Left renal pelvis (tissue), 4 donors: Measurements from ENCODE around the gene PSG6. TPM values are rescaled to one million over a fixed set of nuclear protein-coding genes. Genes with fewer than 3 reads are reported as not detected.
"Not testable (repeated sequence)": the region's sequence is repeated elsewhere in the genome, so short reads cannot be mapped to it uniquely, and the experiment has no call there.

Source experiments
- DNase-seq, 4 donors: peaks; one replicate each; pipeline ENCODE4 v3.0.0-alpha.2; 2013; ENCODE audit warnings: low read depth in 4 of 4, low spot score in 3 of 4
- polyA plus RNA-seq, 4 donors: library from polyadenylated mRNA; unstranded; fragments of 120-200 nt; gene quantifications; one replicate each; pipeline ENCODE4 v1.2.1, GENCODE V29; 2013; ENCODE audit not compliant: insufficient read length in 4 of 4

Gene PSG6
- polyA plus RNA-seq, 4 donors = 0.10 TPM; not detected in 3

DNA sequence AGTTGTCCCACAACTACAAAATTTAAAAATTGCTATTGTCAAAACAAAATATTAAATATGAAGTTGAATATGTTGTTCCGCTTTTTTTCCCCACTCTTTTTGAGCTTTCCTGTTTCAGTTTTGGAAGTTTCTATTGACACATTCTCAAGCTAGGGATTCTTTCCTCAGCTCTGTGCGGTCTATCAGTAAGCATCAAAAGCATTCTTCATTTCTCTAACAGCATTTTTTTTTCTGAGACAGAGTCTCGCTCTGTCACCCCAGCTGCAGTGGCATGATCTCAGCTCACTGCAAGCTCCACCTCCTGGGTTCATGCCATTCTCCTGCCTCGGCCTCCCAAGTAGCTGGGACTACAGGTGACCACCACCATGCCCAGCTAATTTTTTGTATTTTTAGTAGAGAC lies 4.8 kb downstream of the PSG6 start:
- not testable (repeated sequence) for DNase-seq

DNA sequence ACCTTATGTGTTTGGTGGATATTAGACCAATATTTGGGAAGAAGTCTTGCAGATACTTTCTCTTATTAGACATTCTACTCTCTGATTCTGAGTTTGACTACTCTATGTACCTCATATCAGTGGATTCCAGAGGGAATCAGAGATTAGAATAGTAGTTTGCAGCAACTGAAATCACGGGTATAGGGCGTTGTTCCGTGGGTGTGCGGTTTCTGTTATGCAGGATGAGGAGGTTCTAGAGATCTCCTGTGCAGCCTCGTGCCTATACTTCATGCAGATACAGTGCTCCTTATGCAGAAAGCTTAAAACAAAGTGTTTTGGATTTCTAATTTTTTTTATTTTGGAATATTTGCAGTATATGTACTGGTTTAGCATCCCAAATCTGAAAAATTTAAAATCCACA lies 6.0 kb downstream of the PSG6 start:
- not testable (repeated sequence) for DNase-seq

DNA sequence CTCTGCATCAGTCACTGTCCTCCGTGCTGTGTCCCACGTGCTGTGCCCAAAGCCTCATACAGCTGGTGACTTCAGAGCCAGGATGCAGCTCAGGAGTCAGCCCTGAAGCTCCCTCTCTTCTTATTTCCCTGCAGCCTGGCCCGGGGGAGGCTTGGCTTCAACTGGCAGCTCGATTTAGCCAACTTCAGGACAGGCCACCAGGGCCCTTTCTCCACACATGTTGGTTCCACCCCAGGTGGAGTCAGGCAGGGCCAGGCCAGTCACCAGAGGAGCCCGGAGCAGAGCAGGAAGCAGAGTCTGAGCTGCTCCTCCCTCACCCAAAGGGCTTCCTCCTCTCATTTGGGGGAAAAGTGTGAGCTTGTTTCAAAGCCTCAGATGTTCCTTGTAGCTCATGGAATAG lies 11.5 kb downstream of the PSG6 start:
- DNase-seq = not testable (repeated sequence)

DNA sequence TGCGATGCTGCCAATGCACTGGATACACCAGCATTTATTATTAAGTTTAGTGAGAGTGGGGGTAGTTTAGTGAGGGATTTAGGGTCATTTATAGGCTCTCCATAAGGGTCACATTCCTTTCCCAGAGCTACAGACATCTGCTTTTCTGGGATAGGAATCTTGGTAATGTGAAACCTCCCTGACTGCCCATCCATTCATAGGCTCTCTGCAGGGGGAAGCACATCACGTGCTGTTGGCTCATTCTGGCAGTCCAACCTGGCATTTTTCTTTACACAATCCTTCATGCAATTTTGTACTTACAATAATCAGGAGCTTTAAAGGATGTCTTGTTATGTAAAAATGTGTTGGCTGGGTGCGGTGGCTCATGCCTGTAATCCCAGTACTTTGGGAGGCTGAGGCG lies 17.1 kb downstream of the PSG6 start:
- not testable (repeated sequence) for DNase-seq

DNA sequence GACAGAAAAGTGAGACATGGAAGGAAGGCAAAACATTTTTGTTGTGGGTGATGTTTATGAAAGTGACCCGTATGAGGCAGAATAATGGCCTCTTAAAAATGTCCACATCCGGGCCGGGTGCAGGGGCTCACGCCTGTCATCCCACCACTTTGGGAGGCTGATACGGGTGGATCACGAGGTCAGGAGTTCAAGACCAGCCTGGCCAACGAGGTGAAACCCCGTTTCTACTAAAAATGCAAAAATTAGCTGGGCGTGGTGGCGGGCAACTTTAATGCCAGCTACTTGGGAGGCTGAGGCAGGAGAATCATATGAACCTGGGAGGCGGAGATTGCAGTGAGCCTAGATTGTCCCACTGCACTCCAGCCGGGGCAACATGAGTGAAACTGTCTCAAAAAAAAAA lies 18.0 kb downstream of the PSG6 start:
- DNase-seq = not testable (repeated sequence)

DNA sequence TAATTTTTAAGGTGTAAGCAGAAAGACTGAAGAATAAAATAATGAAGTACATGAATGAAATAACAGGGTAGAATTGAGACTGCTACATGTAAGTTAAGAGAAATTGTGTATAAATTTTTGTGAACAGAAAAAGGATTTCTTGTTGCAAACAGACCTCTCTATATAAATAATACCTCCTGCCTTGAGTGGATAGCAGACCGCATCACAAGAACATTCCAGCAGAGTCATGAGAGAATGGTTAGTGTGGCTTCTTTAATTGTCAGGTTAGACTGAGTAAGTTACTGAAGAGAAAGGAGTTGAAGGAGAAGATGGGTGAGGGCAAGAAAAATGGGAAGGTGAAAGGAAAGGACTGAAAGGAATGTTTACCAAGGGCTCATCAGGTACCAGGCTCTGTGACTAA lies 18.6 kb downstream of the PSG6 start:
- not testable (repeated sequence) for DNase-seq

DNA sequence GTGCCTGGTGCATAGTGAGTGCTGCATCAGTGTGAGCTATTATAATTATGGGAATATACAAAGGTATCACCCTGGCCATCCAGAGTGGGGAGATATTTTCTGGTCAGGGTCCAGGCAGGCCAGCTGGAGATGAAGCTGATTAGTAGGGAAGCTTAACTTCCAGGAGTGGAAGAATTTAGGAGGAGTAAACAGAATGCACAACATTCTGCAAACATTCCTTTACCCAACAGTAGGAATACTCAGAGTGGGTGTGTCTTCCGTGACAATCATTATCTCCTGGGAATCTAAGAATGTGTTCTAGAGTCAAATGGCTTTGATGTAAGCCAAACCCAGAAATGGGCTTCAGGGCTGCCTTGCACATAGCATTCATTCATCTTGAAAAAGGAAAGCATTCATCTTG lies 19.0 kb downstream of the PSG6 start:
- not testable (repeated sequence) for DNase-seq

DNA sequence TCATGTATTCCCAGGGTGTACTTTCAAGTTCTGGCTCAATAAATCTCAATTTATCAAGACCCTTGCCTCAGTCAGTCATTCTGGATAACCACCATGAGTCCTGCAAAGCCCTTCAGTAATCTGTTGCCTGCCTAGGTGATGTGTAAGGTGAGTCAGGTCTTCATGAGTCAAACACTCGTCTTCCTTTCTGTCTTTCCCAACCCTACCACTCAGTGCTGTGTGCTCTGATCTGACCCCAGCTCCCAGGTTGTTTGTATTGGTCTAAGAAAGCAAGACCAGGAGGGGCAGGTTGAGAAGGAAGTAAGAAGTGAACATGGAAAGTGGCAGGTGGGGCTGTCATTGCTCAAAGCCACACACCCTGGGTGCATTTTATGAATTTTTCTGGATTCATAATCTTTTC lies 20.0 kb downstream of the PSG6 start:
- DNase-seq = not testable (repeated sequence)

DNA sequence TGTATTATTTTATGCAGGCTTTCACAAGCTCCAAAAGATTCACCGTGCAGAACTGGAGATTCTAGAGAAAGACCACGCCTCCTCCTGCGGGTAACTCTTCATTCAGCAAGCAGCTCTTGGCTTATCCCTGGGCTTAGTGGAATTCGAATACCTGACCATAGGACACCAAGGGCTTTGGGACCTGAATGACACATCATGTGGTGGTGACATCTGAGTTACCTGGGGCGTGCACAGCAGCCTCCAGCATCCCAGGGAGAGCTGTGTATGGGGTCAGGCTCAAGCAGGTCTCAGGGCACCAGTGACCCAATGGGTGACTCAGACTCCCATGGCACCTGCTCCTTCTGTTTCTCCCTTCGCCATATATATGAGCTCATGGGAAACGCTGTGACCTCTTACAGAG lies 27.2 kb downstream of the PSG6 start:
- DNase-seq = not testable (repeated sequence)

DNA sequence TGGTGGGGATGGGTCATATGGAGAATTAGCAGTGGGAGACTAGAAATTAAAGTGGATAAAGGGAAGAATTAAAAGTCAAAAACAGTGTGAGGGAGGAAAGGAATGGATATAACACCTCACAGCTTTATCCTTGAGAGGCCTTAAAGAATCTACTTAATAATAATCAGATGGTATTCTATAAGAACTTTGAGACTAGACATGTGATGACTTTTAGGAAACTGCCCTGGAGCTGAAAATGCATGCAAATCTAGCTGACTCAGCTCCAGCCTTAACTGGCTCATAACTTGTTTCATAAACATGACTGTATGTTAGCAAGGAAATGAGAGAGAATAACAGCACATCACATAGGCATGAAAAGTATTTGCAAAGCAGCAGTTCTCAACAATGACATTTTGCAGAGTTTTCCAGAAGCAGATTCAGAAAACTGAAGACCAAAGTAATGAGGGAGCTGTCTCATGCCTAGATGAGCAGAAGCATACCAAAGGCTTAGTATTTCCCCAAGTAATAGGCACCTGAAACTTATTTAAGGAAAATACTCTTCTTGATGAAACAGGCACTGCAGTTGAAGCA lies 29.7 kb downstream of the PSG6 start:
- DNase-seq = not testable (repeated sequence)

DNA sequence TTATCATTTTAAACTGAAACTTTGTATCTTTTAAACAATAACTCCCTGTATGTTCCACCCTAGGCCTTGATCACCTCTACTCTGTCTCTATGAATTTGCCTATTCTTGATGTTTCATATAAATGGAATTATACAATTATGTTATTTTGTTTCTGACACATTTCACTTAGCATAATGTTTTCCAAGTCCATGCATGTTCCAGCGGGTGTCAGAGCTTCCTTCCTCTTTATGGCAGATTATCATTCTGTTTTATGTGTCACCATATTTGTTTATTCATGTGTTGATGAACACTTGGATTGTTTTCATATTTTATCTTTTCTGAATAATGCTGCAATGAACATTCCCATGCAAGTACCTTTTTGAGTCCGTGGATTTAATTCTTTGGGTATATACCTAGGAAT lies 35.0 kb downstream of the PSG6 start:
- DNase-seq = not testable (repeated sequence)

DNA sequence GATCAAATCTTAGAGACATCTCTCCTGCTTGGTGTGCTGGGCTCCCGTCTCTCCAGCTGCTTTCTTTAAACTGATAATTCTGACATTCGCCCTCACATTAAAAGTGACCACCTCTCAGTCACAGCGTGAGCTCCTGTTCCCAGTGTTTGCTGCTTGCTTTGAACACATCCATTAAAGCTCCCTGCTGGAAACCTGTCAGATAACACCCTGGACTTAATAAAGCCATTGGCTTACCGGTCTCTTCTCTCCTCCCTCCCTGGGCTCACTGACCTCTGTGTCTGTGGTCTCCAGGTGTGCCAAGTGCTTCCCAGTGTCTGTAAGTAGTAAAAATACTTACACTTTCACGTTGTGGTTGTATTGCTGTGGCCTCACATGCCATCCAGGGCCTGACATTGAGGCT lies 35.7 kb downstream of the PSG6 start:
- not testable (repeated sequence) for DNase-seq

DNA sequence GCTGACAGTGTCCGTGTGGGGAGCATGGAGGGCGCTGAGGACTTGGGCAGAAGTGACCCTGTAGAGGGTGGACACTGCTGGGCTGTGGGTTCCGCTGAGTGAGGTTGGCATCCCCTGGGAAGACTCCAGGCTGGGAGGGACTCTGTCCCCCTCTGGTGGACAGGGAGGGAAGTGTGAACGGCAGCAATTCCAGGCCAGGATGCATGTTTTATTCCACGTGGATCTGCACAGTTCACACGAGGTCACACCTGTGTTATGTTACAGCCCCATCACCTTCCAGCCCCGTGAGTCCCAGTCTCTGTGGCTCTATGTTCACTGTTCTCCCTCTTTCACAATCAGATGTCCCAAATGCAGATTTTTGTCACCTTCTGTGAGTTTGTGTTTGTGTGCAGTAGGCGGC lies 36.4 kb downstream of the PSG6 start:
- not testable (repeated sequence) for DNase-seq

DNA sequence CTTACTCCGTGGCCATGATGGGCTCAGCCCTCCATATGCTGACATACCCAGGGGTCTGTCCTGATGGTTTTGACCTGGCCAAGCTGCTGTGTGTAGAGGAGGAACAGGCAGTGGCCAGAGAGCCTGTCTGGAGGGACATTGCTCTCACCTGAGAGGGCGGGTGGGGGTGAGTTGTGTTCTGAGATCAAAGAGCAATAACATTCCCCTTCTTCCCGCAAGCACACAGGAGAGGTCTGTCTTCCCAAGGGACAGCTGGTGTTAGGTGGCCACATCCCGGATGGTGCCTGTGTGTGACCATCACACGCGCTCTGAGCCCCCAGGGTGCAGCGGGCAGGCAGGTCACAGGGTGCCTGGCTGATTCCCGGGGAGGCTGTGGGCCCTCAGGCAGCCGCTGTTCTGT lies 37.1 kb downstream of the PSG6 start:
- not testable (repeated sequence) for DNase-seq

DNA sequence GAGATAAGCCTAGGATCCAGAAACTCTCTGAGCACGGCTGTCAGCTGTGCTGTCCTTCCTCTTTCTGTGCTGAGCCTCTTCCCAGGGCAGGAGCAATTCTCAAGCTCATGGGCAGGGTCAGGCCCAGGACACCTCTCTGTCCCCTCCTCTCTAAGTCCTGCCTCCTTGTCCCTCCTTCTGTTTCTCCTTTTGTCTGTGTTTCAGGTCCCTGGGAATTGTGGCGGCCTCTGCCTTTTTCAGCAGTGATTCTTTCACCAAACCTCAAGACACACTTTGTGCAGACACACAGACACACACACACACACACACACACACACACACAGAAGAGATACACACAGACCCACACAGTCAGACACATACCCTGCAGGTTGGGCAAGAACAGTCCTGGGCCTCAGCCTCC lies 38.1 kb downstream of the PSG6 start, which contains the start of gene PSG1:
Gene PSG1 (minus strand): TSS at position 101 of the 400 bp plus-strand sequence. CDS start 132 bp downstream, outside the sequence.
- DNase-seq = no peak

DNA sequence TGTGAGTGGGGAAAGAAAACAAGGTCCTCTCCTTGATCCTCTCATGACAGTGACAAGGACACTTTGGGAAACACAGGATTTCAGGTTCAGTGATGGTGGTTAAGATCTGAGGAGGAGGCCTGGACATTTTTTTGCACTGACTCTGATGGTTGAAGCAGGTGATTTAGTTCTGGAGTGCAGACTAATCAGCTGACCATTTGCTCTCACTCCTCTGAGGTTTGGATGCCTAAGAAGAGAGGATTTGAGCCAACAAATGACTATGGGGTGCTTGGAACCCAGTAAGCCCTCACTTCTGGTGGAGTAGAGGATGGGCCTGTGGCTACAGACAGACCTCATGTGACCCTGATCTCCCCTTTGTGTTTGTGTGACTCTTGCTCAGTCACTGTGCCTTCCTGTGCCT lies 41.1 kb downstream of the PSG6 start:
- not testable (repeated sequence) for DNase-seq

DNA sequence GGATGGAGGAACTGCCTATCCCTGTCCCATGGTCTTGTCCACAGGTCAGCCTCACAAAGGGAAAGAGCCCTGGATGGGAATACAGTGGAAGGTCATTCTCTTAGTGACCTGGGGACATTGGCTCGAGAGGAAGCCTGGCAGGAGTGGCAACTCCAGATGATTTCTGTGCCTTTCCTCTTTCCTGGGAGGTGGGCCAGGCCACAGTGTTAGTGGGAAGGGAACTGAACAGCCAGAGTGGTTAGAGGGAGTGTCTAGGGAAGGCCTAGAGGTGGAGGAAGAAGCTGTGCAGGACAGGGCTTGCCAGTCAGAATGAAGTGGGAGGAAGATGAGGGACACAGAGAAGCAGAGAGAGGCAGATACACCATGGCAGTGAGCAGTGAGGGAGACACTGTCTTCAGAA lies 41.8 kb downstream of the PSG6 start:
- DNase-seq = not testable (repeated sequence)

DNA sequence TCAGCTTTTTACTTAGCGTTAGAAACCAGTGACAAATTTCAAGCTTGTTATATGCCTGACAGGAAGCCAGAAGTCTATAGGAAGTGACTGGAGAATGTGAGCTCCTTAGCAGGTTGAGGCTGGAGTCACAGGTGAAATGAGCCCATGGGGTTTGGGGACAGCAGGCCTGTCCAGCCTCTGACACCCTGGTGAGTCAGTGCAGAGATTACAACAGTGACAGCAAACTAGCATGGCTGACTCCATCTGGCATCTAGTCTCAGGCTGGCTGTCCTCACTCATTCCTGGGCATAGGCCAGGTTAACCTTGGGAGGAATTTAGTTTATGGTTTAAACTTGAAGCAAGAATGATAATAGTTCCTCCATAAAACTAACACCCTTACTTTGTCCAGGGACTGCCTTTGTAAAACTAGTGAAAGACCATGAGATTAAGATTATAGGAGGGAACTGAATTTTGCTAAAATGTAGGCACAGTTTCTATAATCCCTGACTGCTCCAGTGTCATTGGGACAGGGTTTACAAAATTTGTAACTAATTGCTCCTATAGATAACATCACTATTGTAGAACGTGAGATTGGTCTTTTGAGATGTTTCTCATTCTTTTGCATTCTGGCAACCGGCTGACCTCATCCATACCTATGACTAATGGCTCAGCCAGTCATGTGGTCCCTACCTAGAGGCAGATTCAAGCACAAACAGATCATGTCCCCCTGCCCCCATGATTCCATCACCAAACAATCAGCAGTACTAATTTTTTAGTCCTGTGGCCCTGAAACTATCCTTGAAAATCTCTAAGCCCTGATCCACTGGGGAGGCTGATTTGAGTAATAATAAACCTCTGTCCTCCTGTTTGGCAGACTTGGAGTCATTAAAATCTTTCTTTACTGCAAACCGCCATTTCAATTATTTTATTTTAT lies 42.5 kb downstream of the PSG6 start:
- not testable (repeated sequence) for DNase-seq

DNA sequence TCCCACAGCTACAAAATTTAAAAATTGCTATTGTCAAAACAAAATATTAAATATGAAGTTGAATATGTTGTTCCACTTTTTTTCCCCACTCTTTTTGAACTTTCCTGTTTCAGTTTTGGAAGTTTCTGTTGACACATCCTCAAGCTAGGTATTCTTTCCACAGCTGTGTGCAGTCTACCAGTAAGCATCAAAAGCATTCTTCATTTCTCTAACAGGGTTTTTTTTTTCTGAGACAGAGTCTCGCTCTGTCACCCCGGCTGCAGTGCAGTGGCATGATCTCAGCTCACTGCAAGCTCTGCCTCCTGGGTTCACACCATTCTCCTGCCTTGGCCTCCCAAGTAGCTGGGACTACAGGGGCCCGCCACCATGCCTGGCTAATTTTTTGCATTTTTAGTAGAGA lies 43.6 kb downstream of the PSG6 start:
- DNase-seq = not testable (repeated sequence)

DNA sequence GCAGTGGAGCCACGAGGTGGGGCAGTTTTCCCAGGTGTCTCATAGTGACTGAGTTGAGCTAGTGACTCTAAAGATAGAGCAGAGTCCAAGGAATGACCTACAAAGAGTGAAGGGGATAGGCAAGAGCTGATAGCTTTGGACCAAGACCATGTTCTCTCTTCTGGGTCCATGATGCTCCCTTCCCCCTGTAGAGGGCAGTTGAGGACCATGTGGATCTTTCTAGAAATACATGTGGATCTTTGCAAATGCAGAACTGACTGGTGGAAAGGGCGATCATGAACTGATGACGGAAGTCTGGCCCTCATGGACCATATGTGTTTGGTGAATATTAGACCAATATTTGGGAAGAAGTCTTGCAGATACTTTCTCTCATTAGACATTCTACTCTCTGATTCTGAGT lies 45.1 kb downstream of the PSG6 start:
- DNase-seq = no peak

DNA sequence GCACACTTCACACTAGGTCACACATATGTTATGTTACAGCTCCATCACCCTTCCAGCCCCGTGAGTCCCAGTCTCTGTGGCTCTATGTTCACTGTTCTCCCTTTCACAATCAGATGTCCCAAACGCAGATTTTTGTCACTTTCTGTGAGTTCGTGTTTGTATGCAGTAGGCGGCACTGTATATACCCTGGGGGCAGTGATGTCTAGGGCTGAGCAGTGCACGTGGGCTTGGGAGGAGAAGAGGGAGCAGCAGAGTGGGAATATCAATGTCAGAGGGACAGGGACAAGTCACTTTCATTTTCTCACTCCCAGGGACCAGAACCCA lies 60.2 kb downstream of the PSG6 start:
- DNase-seq = no peak
